ENCODE results near the gene REEP1. TPM values are rescaled to one million over a fixed set of nuclear protein-coding genes. Genes with fewer than 3 reads are reported as not detected.
"Not testable (repeated sequence)": the region's sequence is repeated elsewhere in the genome, so short reads cannot be mapped to it uniquely, and the experiment has no call there.

Gene REEP1
- total and polyA plus RNA-seq, 2 of the 13 experiments (the other 11 are each of a cell fraction or from before 2014, with no cell fraction given), result 0.27 TPM; not detected in 1

- H3K36me3 ChIP-seq (replicated peaks in 1 of 2; ENCODE audit: control insufficient read depth in 1 of 2, insufficient read depth in 2 of 2, low read length in 2 of 2); H4K20me1 ChIP-seq (ENCODE audit: insufficient read depth, low read length); H3K27ac ChIP-seq (ENCODE audit: extremely low read length, insufficient read depth, low read length); BruUV-seq (replicated peaks); DNase-seq (ENCODE audit: low spot score); H2AFZ ChIP-seq (ENCODE audit: low read length); FAIRE-seq; in situ Hi-C loops (cut with HindIII; ENCODE audit: extremely low pct_ligation_motif_present, low pct_unique_long_range_greater_than_20kb); H3K9me3 ChIP-seq (ENCODE audit: low read length); intact Hi-C loops (cut with micrococcal nuclease; ENCODE audit: unreplicated experiment); ATAC-seq; CTCF ChIA-PET (ENCODE audit: low intra/inter-chr PET ratio, low total read pairs); H3K27me3 ChIP-seq (ENCODE audit: control insufficient read depth in 1 of 2, insufficient read depth in 2 of 2, low read length in 2 of 2): not testable (repeated sequence)
- Histone ChIP-seq H3K4me2 (ENCODE audit: low read depth, low read length) (peak overlapping the region; percentile 82), H3K4me1 (ENCODE audit: insufficient read depth, low read length) (peaks cover 53% of the 10 kb centered on the region), H3K9ac (ENCODE audit: insufficient read depth, low read depth, low read length) (peak overlapping the region; percentile 89), H3K79me2 (ENCODE audit: insufficient read depth, low read length) (peaks cover 51% of the 10 kb centered on the region), H3K4me3 (replicated peaks in 1 of 3; ENCODE audit: insufficient read depth in 1 of 3, low read depth in 2 of 3, low read length in 3 of 3) (peak overlapping the region in 2 of 3 experiments; percentile 85 to 92; a peak in 4 of 6 replicates)
- POLR2A ChIA-PET, result interaction anchor here (0.9 kb wide), 1 partner anchor 83 kb away, joined by 3 read pairs; no protein-coding TSS in a partner anchor
- WGBS (ENCODE audit: low lambda C conversion rate), result 88% methylated on average over 11 of the region's 11 CpGs
Observed at GRCh38 chr2:86200564-86200963, 136.9 kb downstream of the REEP1 start.

DNA sequence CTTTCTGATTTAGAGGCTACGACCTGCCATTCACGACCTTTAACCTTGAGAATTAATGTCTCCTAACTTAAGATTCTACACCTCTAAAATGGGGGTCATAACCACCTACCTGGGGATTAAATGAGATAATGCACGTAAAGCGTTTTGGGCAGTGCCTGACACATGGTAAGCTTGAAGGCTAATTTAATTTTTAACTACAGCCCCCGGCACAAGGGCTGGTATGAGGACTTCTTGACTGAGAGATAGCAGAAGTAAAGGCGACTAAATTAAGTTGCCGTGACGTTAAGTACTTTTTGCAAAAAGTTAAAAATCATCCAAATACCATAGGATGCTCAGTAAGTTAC, 137.6 kb downstream of the REEP1 start:
- ATAC-seq (no peak), FAIRE-seq (no peak), DNase-seq (ENCODE audit: low spot score) (no peak)
- TSS peak; percentile 60 for BruUV-seq (replicated peaks)
- no peaks in the 10 kb centered on the region for H3K9me3 ChIP-seq (ENCODE audit: low read length)
- H3K4me3 ChIP-seq (replicated peaks in 1 of 3; ENCODE audit: insufficient read depth in 1 of 3, low read depth in 2 of 3, low read length in 3 of 3), result peak overlapping the region; percentile 59 to 92 (median 85)
- WGBS (ENCODE audit: low lambda C conversion rate), result under 1% methylated on average over 8 of the region's 8 CpGs
- H3K9ac ChIP-seq (ENCODE audit: insufficient read depth, low read depth, low read length), result peak overlapping the region; percentile 89
- in situ Hi-C loops (cut with HindIII; ENCODE audit: extremely low pct_ligation_motif_present, low pct_unique_long_range_greater_than_20kb), result no loop called here
- H4K20me1 ChIP-seq (ENCODE audit: insufficient read depth, low read length), result 0 out of 2 replicates have a peak, but pooled peaks cover 5% of the 10 kb centered on the region
- POLR2A ChIA-PET, result interaction anchor here (0.8 to 2.3 kb wide), 3 partner anchors 14 to 94 kb away, joined by 3 to 7 read pairs (median 5); partner anchors contain the start of genes POLR1A and PTCD3
- H3K4me2 ChIP-seq (ENCODE audit: low read depth, low read length), result peak overlapping the region; percentile 82
- peak overlapping the region; percentile 60 for H2AFZ ChIP-seq (ENCODE audit: low read length)
- H3K79me2 ChIP-seq (ENCODE audit: insufficient read depth, low read length), result peaks cover 51% of the 10 kb centered on the region
- CTCF ChIA-PET (ENCODE audit: low intra/inter-chr PET ratio, low total read pairs), result no interaction called here
- peaks cover 0 to 3% of the 10 kb centered on the region in 2 experiments; a peak in 1 of 5 replicates for H3K36me3 ChIP-seq (replicated peaks in 1 of 2; ENCODE audit: control insufficient read depth in 1 of 2, insufficient read depth in 2 of 2, low read length in 2 of 2)
- peaks cover 51% of the 10 kb centered on the region for H3K4me1 ChIP-seq (ENCODE audit: insufficient read depth, low read length)
- intact Hi-C loops (cut with micrococcal nuclease; ENCODE audit: unreplicated experiment), result loop anchor here (5.0 kb wide), 1 partner anchor 93 kb away; the partner anchor contains the start of genes POLR1A and PTCD3
- H3K27me3 ChIP-seq (ENCODE audit: control insufficient read depth in 1 of 2, insufficient read depth in 2 of 2, low read length in 2 of 2), result no peaks in the 10 kb centered on the region; a peak in 1 of 5 replicates
- peak overlapping the region; percentile 81 for H3K27ac ChIP-seq (ENCODE audit: extremely low read length, insufficient read depth, low read length)
- TF ChIP-seq FOXJ3 (CRISPR knock-in tag; IDR thresholded peaks at IDR 0.05; ENCODE audit: borderline replicate concordance) (peak; percentile 22; the same call in 1 of the 2 replicates), SATB2 (CRISPR knock-in tag; IDR thresholded peaks at IDR 0.05) (0 out of 2 replicates have a peak, but pooled peaks have one; percentile 14), ZNF770 (CRISPR knock-in tag; IDR thresholded peaks at IDR 0.05) (peak; percentile 4), LCORL (IDR thresholded peaks at IDR 0.05) (no peak), LCORL (CRISPR knock-in tag; IDR thresholded peaks at IDR 0.05) (0 out of 2 replicates have a peak, but pooled peaks have one; percentile 1), MXD3 (CRISPR knock-in tag; IDR thresholded peaks at IDR 0.05) (no peak), STAT6 (CRISPR knock-in tag; IDR thresholded peaks at IDR 0.05; ENCODE audit: borderline replicate concordance) (0 out of 2 replicates have a peak, but pooled peaks have one; percentile 10), ZNF564 (CRISPR knock-in tag; IDR thresholded peaks at IDR 0.05) (0 out of 2 replicates have a peak, but pooled peaks have one; percentile 9), ZNF264 (CRISPR knock-in tag; IDR thresholded peaks at IDR 0.05) (0 out of 2 replicates have a peak, but pooled peaks have one; percentile 9)
